GM12878 (cell line): Measurements from ENCODE around the gene TMX4. TPM values are rescaled to one million over a fixed set of nuclear protein-coding genes. Genes with fewer than 3 reads are reported as not detected.

Experiments used
- ATAC-seq: fragments of 200-7000 bp; cut with Tn5 transposase; 3 replicates; pipeline ENCODE4 v1.9.1; 2020; ENCODE audit warnings: mild to moderate bottlenecking, moderate library complexity
- BruUV-seq: library from RNA; stranded (reverse); fragments of 400-500 nt; replicated peaks from 2 replicates; lab custom pipeline; 2021; lab: Mats Ljungman, UMichigan
- CTCF ChIA-PET: fragments of 300-600 bp; sonication (Branson Sonifier 250); formaldehyde crosslinking; extraction: SDS; loops from one replicate; lab custom pipeline; 2021; ENCODE audit warnings: inconsistent platforms; lab: Yijun Ruan, JAX
- POLR2A ChIA-PET: fragments of 350-600 bp; formaldehyde crosslinking; extraction: SDS; loops from one replicate; lab custom pipeline; 2021; ENCODE audit warnings: inconsistent platforms; lab: Charles Lee
- RAD21 ChIA-PET: fragments of 300-600 bp; sonication (Branson Sonifier 250); formaldehyde crosslinking; loops from one replicate; lab custom pipeline; 2023; ENCODE audit warnings: antibody characterized with exemption; ENCODE audit not compliant: unreplicated experiment; lab: Charles Lee
- SMC1A ChIA-PET: fragments of 300-600 bp; sonication (Branson Sonifier 250); formaldehyde crosslinking; loops from one replicate; lab custom pipeline; 2023; ENCODE audit not compliant: unreplicated experiment, uncharacterized antibody; lab: Charles Lee
- DNase-seq: peaks from one replicate; pipeline ENCODE4 v3.0.0-alpha.2; 2011; ENCODE audit warnings: low read depth, low spot score
- FAIRE-seq: peaks from 3 replicates; lab custom pipeline; 2011; peaks lifted over from hg19 to GRCh38; lab: Jason Lieb, UNC
- H2AFZ ChIP-seq: 2 replicates; pipeline ENCODE4 v1.6.0; 2011; ENCODE audit warnings: low read depth, low read length, control low read depth; ENCODE audit not compliant: control insufficient read depth
- H3K27ac ChIP-seq: 2 replicates; pipeline ENCODE4 v1.5.1; 2011; ENCODE audit warnings: control low read depth; ENCODE audit not compliant: control insufficient read depth, insufficient read depth
- H3K27me3 ChIP-seq, 2 experiments: replicated peaks in 1 of 2; 2 replicates each; pipeline versions ENCODE4 v1.6.0 to v1.6.1; 2011; ENCODE audit warnings: low read length in 1 of 2; ENCODE audit not compliant: control insufficient read depth in 2 of 2, insufficient read depth in 2 of 2
- H3K36me3 ChIP-seq, 2 experiments: 2 replicates each; pipeline ENCODE4 v1.5.1; 2011; ENCODE audit warnings: low read length in 1 of 2; ENCODE audit not compliant: control insufficient read depth in 2 of 2, insufficient read depth in 2 of 2
- H3K4me1 ChIP-seq: 2 replicates; pipeline ENCODE4 v1.6.1; 2011; ENCODE audit warnings: mild to moderate bottlenecking, low read length, moderate library complexity, mixed read lengths; ENCODE audit not compliant: control insufficient read depth, insufficient read depth
- H3K4me2 ChIP-seq: 2 replicates; pipeline ENCODE4 v1.6.0; 2011; ENCODE audit warnings: control low read depth; ENCODE audit not compliant: control insufficient read depth, insufficient read depth
- H3K4me3 ChIP-seq: fragments of 200-600 bp; sonication (generic); 2 replicates; pipeline ENCODE4 v1.5.1; 2016
- H3K79me2 ChIP-seq: 2 replicates; pipeline ENCODE4 v1.6.0; 2011; ENCODE audit warnings: low read length; ENCODE audit not compliant: control insufficient read depth, insufficient read depth
- H3K9ac ChIP-seq: 2 replicates; pipeline ENCODE4 v1.8.0; 2011; ENCODE audit warnings: low read length, control low read depth, mixed read lengths; ENCODE audit not compliant: control insufficient read depth, insufficient read depth
- H3K9me3 ChIP-seq: replicated peaks from 3 replicates; pipeline ENCODE4 v1.5.1; 2011; ENCODE audit warnings: mild to moderate bottlenecking, low read length; ENCODE audit not compliant: control insufficient read depth, insufficient read depth
- H4K20me1 ChIP-seq: 2 replicates; pipeline ENCODE4 v1.6.0; 2011; ENCODE audit not compliant: control insufficient read depth, insufficient read depth
- CHD1 ChIP-seq: IDR thresholded peaks from 2 replicates; pipeline ENCODE4 v1.6.1; 2012; ENCODE audit warnings: low read depth, low read length, improper control_type of control experiment
- PBX3 ChIP-seq: IDR thresholded peaks from 2 replicates; pipeline ENCODE4 v1.6.1; 2011; ENCODE audit warnings: mild to moderate bottlenecking, low read depth, low read length, moderate library complexity; ENCODE audit not compliant: insufficient replicate concordance
- PKNOX1 ChIP-seq: fragments of 450-650 bp; IDR thresholded peaks from 2 replicates; pipeline ENCODE4 v1.6.1; 2016; ENCODE audit warnings: mild to moderate bottlenecking
- RB1 ChIP-seq: fragments of 450-650 bp; formaldehyde crosslinking; IDR thresholded peaks from 2 replicates; pipeline ENCODE4 v1.6.1; 2017; ENCODE audit warnings: mild to moderate bottlenecking, borderline replicate concordance
- RBBP5 ChIP-seq: fragments of 200-600 bp; sonication (generic); conservative IDR thresholded peaks from 2 replicates; pipeline ENCODE4 v1.6.1; 2016
- RUNX3 ChIP-seq: IDR thresholded peaks from 2 replicates; pipeline ENCODE4 v1.6.1; 2012; ENCODE audit warnings: low read length, inconsistent platforms
- SPI1 ChIP-seq: IDR thresholded peaks from 2 replicates; pipeline ENCODE4 v1.6.1; 2011; ENCODE audit warnings: low read depth, mild to moderate bottlenecking, low read length, moderate library complexity, borderline replicate concordance; ENCODE audit not compliant: insufficient read depth
- WGBS: methylation state at CpG from one replicate; pipeline ENCODE4 v1.1.6; 2016; ENCODE audit warnings: low lambda C conversion rate; ENCODE audit not compliant: insufficient replicate concordance, insufficient coverage; ENCODE audit errors: missing lambda C conversion rate; 5-methylcytosine and 5-hydroxymethylcytosine counted together
- in situ Hi-C: fragments of 300-500 bp; cut with MboI; formaldehyde crosslinking; loops from 9 replicates; pipeline ENCODE4 v1.14.3; 2018; ENCODE audit warnings: mixed read lengths
- intact Hi-C: fragments of 100-400 bp; cut with micrococcal nuclease; formaldehyde crosslinking; loops from one replicate; pipeline ENCODE4 v1.14.2; 2022; ENCODE audit not compliant: unreplicated experiment
- polyA plus RNA-seq, 11 experiments: library from polyadenylated mRNA; depleted of rRNA in 4 of 11; unstranded in 6 of 11; stranded (reverse) in 5 of 11; fragments of >200 nt; fragmentation: Nextera tagmentation in 4 of 11; fragmentation: Illumina TruSeq in 1 of 11; extraction: Ambion mirVana in 4 of 11; extraction: Trizol in 1 of 11; gene quantifications; 1 replicate in 1 of 11; 2 replicates in 10 of 11; pipeline versions ENCODE4 v1.2.1 to v1.2.3, GENCODE V29; 2011 to 2016; ENCODE audit warnings: inconsistent platforms in 2 of 11, missing spikeins in 2 of 11, low read depth in 1 of 11
- total RNA-seq, 4 experiments: library from RNA; depleted of rRNA in 3 of 4; stranded (reverse); fragments of >200 nt in 3 of 4; fragmentation: Illumina TruSeq in 1 of 4; extraction: Trizol in 1 of 4; gene quantifications; 2 replicates each; pipeline versions ENCODE4 v1.2.1 to v1.2.3, GENCODE V29; 2013 to 2021

Gene TMX4
- total and polyA plus RNA-seq, 10 of the 15 experiments (the other 5 are each of a cell fraction or from before 2014, with no cell fraction given) = 3.9 to 19.9 (median 11.1) TPM

GRCh38 chr20:8049310-8049709 is 29.7 kb upstream of the TMX4 start:
- Histone ChIP-seq H2AFZ (no peak overlapping the region), H3K4me1 (no peaks in the 10 kb centered on the region), H3K4me2 (no peak overlapping the region), H3K9ac (no peak overlapping the region), H3K27ac (no peak overlapping the region), H3K27me3 (no peaks in the 10 kb centered on the region), H3K4me3 (no peak overlapping the region), H3K36me3 (no peaks in the 10 kb centered on the region), H4K20me1 (no peaks in the 10 kb centered on the region), H3K9me3 (no peaks in the 10 kb centered on the region), H3K79me2 (no peaks in the 10 kb centered on the region)
- WGBS = 29% methylated on average over 3 of the region's 3 CpGs
- ChIA-PET CTCF (interaction anchor here (0.6 to 9.5 kb wide), 2 partner anchors 88 to 671 kb away, joined by 3 to 193 read pairs; no protein-coding TSS in a partner anchor), POLR2A (no interaction called here), RAD21 (no interaction called here), SMC1A (interaction anchor here (2.6 kb wide), 1 partner anchor 673 kb away, joined by 9 read pairs; no protein-coding TSS in a partner anchor)
- FAIRE-seq (no peak), DNase-seq (no peak), ATAC-seq (no peak)
- BruUV-seq = no TSS peak
- TF ChIP-seq RB1 = no peak
- TF ChIP-seq SPI1 = no peak
- TF ChIP-seq RUNX3 = no peak
- no peak for TF ChIP-seq CHD1
- no peak for TF ChIP-seq PBX3
- TF ChIP-seq RBBP5 = no peak
- TF ChIP-seq PKNOX1 = no peak
- in situ Hi-C loops = no loop called here
- intact Hi-C loops = loop anchor here (5.0 kb wide), 2 partner anchors 403 to 488 kb away; no protein-coding TSS in a partner anchor
